Measurements from ENCODE around the gene ANKLE2. TPM values are rescaled to one million over a fixed set of nuclear protein-coding genes. Genes with fewer than 3 reads are reported as not detected.
"Not testable (repeated sequence)": the region's sequence is repeated elsewhere in the genome, so short reads cannot be mapped to it uniquely, and the experiment has no call there.

Gene ANKLE2
- total RNA-seq, 2 donors from 2014 or later: 78.0 to 104 TPM

- Histone ChIP-seq H3K9me3 (no peaks in the 10 kb centered on the region), H3K36me3 (peaks cover 68% of the 10 kb centered on the region), H3K4me3 (no peak overlapping the region), H3K27me3 (replicated peaks; ENCODE audit: insufficient read depth) (no peaks in the 10 kb centered on the region), H3K27ac (no peak overlapping the region), H3K4me1 (ENCODE audit: control insufficient read depth in 1 of 2, low read depth in 2 of 2) (no peaks in the 10 kb centered on the region)
- no peak for ATAC-seq (ENCODE audit: insufficient number of reproducible peaks, low FRiP score, low read depth)
- TF ChIP-seq CTCF (IDR thresholded peaks at IDR 0.05): no peak
- no peak for DNase-seq (ENCODE audit: low spot score)
These were observed 34.2 kb upstream of the ANKLE2 start for GRCh38 chr12:132795847-132796246.

DNA sequence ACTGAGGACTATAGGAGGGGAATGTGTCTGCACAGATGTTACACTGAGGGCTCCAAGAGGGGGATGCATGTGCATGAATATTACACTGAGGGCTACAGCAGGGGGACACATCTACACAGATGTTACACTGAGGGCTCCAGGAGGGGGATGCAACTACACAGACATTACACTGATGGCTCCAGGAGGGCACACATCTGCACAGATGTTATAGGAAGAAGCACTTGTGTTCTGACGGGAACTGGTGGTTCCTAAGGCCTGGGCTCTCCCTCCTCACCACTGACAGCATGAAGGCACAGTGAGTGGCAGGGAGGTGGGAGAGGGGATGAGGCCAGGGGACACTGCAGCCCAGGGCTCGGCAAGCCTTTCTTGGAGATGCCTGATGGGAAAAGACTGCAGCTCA is 30.3 kb upstream of the ANKLE2 start:
- ATAC-seq (ENCODE audit: insufficient number of reproducible peaks, low FRiP score, low read depth); H3K27me3 ChIP-seq (replicated peaks; ENCODE audit: insufficient read depth); DNase-seq (ENCODE audit: low spot score); H3K4me3 ChIP-seq; H3K9me3 ChIP-seq; H3K4me1 ChIP-seq (ENCODE audit: control insufficient read depth in 1 of 2, low read depth in 2 of 2); H3K27ac ChIP-seq: not testable (repeated sequence)
- peaks cover 65% of the 10 kb centered on the region for H3K36me3 ChIP-seq

DNA sequence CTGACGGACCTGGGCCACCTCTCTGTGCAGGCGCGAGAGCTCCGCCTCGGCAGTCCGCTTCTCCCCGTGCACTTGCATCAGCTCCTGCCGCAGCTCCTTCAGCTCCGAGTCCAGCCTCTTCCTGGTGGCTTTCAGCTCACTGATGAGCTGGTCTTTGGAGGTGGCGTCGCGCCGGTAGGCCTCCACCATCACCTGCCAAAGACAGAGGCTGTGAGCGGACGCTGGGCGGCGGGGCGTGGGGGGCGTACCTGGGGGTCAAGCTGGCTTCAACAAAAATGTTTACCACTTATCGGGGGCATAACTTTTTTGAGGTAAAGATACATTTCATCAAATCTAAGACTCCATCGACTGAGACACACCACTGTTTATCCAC is 27.5 kb upstream of the ANKLE2 start:
- no peaks in the 10 kb centered on the region for H3K9me3 ChIP-seq
- no peaks in the 10 kb centered on the region for H3K4me1 ChIP-seq (ENCODE audit: control insufficient read depth in 1 of 2, low read depth in 2 of 2)
- H3K4me3 ChIP-seq: no peak overlapping the region
- H3K36me3 ChIP-seq: peaks cover 63% of the 10 kb centered on the region
- H3K27ac ChIP-seq: no peak overlapping the region
- no peaks in the 10 kb centered on the region for H3K27me3 ChIP-seq (replicated peaks; ENCODE audit: insufficient read depth)
- DNase-seq (ENCODE audit: low spot score): no peak
- ATAC-seq (ENCODE audit: insufficient number of reproducible peaks, low FRiP score, low read depth): no peak
- TF ChIP-seq CTCF (IDR thresholded peaks at IDR 0.05): no peak

GRCh38 chr12:132788375-132789098 is 26.9 kb upstream of the ANKLE2 start:
- H3K9me3 ChIP-seq: no peaks in the 10 kb centered on the region
- no peaks in the 10 kb centered on the region for H3K4me1 ChIP-seq (ENCODE audit: control insufficient read depth in 1 of 2, low read depth in 2 of 2)
- peaks cover 63% of the 10 kb centered on the region for H3K36me3 ChIP-seq
- DNase-seq (ENCODE audit: low spot score) (no peak), ATAC-seq (ENCODE audit: insufficient number of reproducible peaks, low FRiP score, low read depth) (no peak)
- H3K27ac ChIP-seq: no peak overlapping the region
- no peak overlapping the region for H3K4me3 ChIP-seq
- H3K27me3 ChIP-seq (replicated peaks; ENCODE audit: insufficient read depth): no peaks in the 10 kb centered on the region
- TF ChIP-seq CTCF (IDR thresholded peaks at IDR 0.05): no peak

DNA sequence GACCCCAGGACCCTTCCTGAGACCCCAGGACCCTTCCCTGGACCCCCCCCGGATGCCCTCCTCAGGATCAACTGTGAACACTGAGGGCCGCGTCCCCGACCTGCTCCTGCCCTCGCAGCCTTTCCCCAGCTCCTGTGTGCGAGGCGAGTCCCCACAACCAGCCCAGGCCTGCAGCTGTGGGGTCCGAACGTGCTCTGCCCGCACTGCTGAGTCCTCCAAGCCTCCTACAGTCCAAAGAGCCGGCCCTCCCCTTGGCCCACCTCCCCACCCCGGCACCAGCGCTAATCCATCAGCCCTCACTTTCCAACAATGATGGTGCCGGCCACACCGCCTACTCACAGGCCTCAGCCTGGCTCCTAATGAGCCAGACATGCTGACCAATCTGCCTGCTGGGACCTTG is 26.2 kb upstream of the ANKLE2 start:
- Histone ChIP-seq H3K4me1 (ENCODE audit: control insufficient read depth in 1 of 2, low read depth in 2 of 2) (no peaks in the 10 kb centered on the region), H3K36me3 (peaks cover 67% of the 10 kb centered on the region), H3K27me3 (replicated peaks; ENCODE audit: insufficient read depth) (no peaks in the 10 kb centered on the region), H3K9me3 (no peaks in the 10 kb centered on the region), H3K27ac (no peak overlapping the region), H3K4me3 (no peak overlapping the region)
- ATAC-seq (ENCODE audit: insufficient number of reproducible peaks, low FRiP score, low read depth): no peak
- TF ChIP-seq CTCF (IDR thresholded peaks at IDR 0.05): no peak
- DNase-seq (ENCODE audit: low spot score): no peak

DNA sequence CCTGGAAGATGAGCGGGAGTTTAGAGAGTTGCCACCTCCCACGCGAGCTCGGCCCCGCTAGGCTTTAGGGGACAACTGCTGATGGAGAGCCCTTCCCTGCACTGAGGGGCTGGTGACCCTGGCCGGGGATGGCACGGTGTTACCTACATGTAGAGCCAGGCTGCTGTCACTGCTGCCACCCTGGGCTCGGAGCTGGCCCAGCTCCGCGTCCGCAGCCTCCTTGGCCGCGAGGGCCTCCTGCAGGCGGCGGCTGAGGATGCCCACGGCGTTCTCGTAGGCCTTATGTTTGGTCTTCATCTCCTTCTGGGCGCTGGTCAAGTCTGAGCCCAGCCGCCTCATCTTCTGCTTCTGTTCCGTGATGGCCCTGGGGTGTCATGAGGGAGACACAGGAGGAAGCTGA is 24.6 kb upstream of the ANKLE2 start:
- Histone ChIP-seq H3K4me1 (ENCODE audit: control insufficient read depth in 1 of 2, low read depth in 2 of 2) (no peaks in the 10 kb centered on the region), H3K36me3 (peaks cover 79% of the 10 kb centered on the region), H3K9me3 (no peaks in the 10 kb centered on the region), H3K27me3 (replicated peaks; ENCODE audit: insufficient read depth) (no peaks in the 10 kb centered on the region), H3K27ac (no peak overlapping the region), H3K4me3 (no peak overlapping the region)
- DNase-seq (ENCODE audit: low spot score): no peak
- no peak for ATAC-seq (ENCODE audit: insufficient number of reproducible peaks, low FRiP score, low read depth)
- no peak for TF ChIP-seq CTCF (IDR thresholded peaks at IDR 0.05)
